HFFc6 (cell line): ENCODE measurements around the gene CFL2. TPM values are rescaled to one million over a fixed set of nuclear protein-coding genes. Genes with fewer than 3 reads are reported as not detected.

Experiments
- DNase-seq: peaks from one replicate; pipeline ENCODE4 v3.0.0-alpha.2; 2018
- H3K27ac Mint-ChIP-seq: 2 replicates; pipeline ENCODE4 v1.8.0; 2020; ENCODE audit warnings: mild to moderate bottlenecking, mixed read lengths
- H3K27me3 Mint-ChIP-seq: 2 replicates; pipeline ENCODE4 v1.8.0; 2021; ENCODE audit warnings: mild to moderate bottlenecking, moderate library complexity, mixed read lengths; ENCODE audit not compliant: insufficient read depth
- H3K36me3 Mint-ChIP-seq: 2 replicates; pipeline ENCODE4 v1.8.0; 2021; ENCODE audit warnings: low read depth, mixed read lengths
- H3K4me1 Mint-ChIP-seq: 2 replicates; pipeline ENCODE4 v1.8.0; 2020; ENCODE audit warnings: low read depth, mixed read lengths
- H3K4me3 Mint-ChIP-seq: 2 replicates; pipeline ENCODE4 v1.8.0; 2020; ENCODE audit warnings: mild to moderate bottlenecking, moderate library complexity, mixed read lengths
- H3K9me3 Mint-ChIP-seq: 2 replicates; pipeline ENCODE4 v1.8.0; 2020; ENCODE audit warnings: mild to moderate bottlenecking, mixed read lengths
- CTCF ChIP-seq: fragments of 200-600 bp; sonication (generic); IDR thresholded peaks from 2 replicates; pipeline ENCODE4 v1.5.0; 2021; ENCODE audit warnings: antibody characterized with exemption, mild to moderate bottlenecking
- total RNA-seq, 6 experiments: library from RNA; stranded (reverse); fragmentation: NEBNext Ultra II Directional; extraction: Animal tissue kit (Norgen Biotek cat#: 25700); gene quantifications; 2 replicates in 1 of 6; 3 replicates in 5 of 6; pipeline ENCODE4 v1.2.3, GENCODE V29; 2021

The CFL2 gene
- total RNA-seq, 6 experiments from 2014 or later, result 223 to 307 (median 268) TPM

GRCh38 chr14:34668111-34668510 lies 46.3 kb downstream of the CFL2 start:
- peaks cover 32% of the 10 kb centered on the region for H3K4me1 Mint-ChIP-seq
- DNase-seq, result no peak
- H3K27me3 Mint-ChIP-seq, result no peaks in the 10 kb centered on the region
- peak overlapping the region; percentile 42; the same call in 1 of the 2 replicates for H3K27ac Mint-ChIP-seq
- no peak overlapping the region for H3K4me3 Mint-ChIP-seq
- no peaks in the 10 kb centered on the region for H3K9me3 Mint-ChIP-seq
- no peaks in the 10 kb centered on the region; the same call in 1 of the 2 replicates for H3K36me3 Mint-ChIP-seq
- no peak for TF ChIP-seq CTCF

- no peak for TF ChIP-seq CTCF
- H3K9me3 Mint-ChIP-seq, result no peaks in the 10 kb centered on the region
- no peak overlapping the region for H3K27ac Mint-ChIP-seq
Observed at GRCh38 chr14:34667007-34667406, 47.4 kb downstream of the CFL2 start.

GRCh38 chr14:34665785-34666435 lies 48.5 kb downstream of the CFL2 start:
- DNase-seq, result peak; percentile 72
- no peak for TF ChIP-seq CTCF
- H3K4me1 Mint-ChIP-seq, result peaks cover 34% of the 10 kb centered on the region
- H3K27me3 Mint-ChIP-seq, result no peaks in the 10 kb centered on the region
- peaks cover 2% of the 10 kb centered on the region; the same call in 1 of the 2 replicates for H3K9me3 Mint-ChIP-seq
- no peaks in the 10 kb centered on the region; the same call in 1 of the 2 replicates for H3K36me3 Mint-ChIP-seq
- peak overlapping the region; percentile 82 for H3K27ac Mint-ChIP-seq
- peak overlapping the region; percentile 69 for H3K4me3 Mint-ChIP-seq

More at GRCh38 chr14:34667007-34667406, 47.4 kb downstream of the CFL2 start:
- Mint-ChIP-seq H3K4me1 (peaks cover 34% of the 10 kb centered on the region), H3K36me3 (no peaks in the 10 kb centered on the region; the same call in 1 of the 2 replicates), H3K4me3 (no peak overlapping the region), H3K27me3 (no peaks in the 10 kb centered on the region)
- no peak for DNase-seq

- Mint-ChIP-seq H3K27me3 (no peaks in the 10 kb centered on the region), H3K4me3 (no peak overlapping the region), H3K9me3 (peaks cover 5% of the 10 kb centered on the region; the same call in 1 of the 2 replicates), H3K4me1 (peaks cover 36% of the 10 kb centered on the region), H3K27ac (no peak overlapping the region), H3K36me3 (no peaks in the 10 kb centered on the region; the same call in 1 of the 2 replicates)
- TF ChIP-seq CTCF, result no peak
- DNase-seq, result no peak
Observed at GRCh38 chr14:34662561-34663088, 51.8 kb downstream of the CFL2 start.

GRCh38 chr14:34660796-34661195 lies 53.6 kb downstream of the CFL2 start:
- H3K27me3 Mint-ChIP-seq, result no peaks in the 10 kb centered on the region
- no peak overlapping the region for H3K27ac Mint-ChIP-seq
- DNase-seq, result no peak
- H3K4me1 Mint-ChIP-seq, result peaks cover 24% of the 10 kb centered on the region
- peaks cover 5% of the 10 kb centered on the region; the same call in 1 of the 2 replicates for H3K9me3 Mint-ChIP-seq
- no peaks in the 10 kb centered on the region; the same call in 1 of the 2 replicates for H3K36me3 Mint-ChIP-seq
- TF ChIP-seq CTCF, result no peak
- no peak overlapping the region for H3K4me3 Mint-ChIP-seq

Other genes with a start within 250 kb of the CFL2 start
- gene EAPP, start 174.9 kb downstream of the CFL2 start, total RNA-seq, result 10 to 100 TPM; 28.2 to 34.9 (median 30.4) TPM
- 100 to 1,000 TPM; 117 to 138 (median 130) TPM for gene SNX6, start 84.4 kb downstream of the CFL2 start, total RNA-seq
- gene BAZ1A, start 160.8 kb upstream of the CFL2 start, total RNA-seq, result 10 to 100 TPM; 23.1 to 29.5 (median 26.6) TPM